ENCODE results near the gene IQSEC1. TPM values are rescaled to one million over a fixed set of nuclear protein-coding genes. Genes with fewer than 3 reads are reported as not detected.

Gene IQSEC1
- total and polyA plus RNA-seq, 9 of the 15 experiments (the other 6 are each of a cell fraction or from before 2014, with no cell fraction given) = 0.56 to 39.0 (median 6.8) TPM

DNA sequence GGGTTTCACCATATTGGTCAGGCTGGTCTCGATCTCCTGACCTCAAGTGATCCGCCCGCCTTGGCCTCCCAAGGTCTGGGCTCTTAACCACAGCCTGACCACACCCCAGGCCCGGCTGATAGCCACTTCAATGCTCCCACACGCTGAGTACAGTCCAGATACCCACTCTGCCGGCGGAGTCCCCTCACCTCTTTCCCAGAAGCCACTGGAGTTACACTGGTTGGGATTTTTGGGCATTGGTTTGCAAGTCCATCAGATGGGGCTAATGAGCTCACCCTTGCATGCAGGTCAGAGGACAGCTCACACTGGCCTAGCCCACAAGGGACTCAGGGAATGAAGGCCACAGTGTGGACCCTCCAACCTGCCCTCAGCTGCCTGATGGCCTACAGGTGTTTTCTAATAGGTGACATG lies 60.1 kb downstream of the IQSEC1 start (continued):
- TF ChIP-seq ZNF445 (CRISPR knock-in tag; IDR thresholded peaks at IDR 0.05; ENCODE audit: low read depth) (no peak), RCOR1 (IDR thresholded peaks at IDR 0.05; ENCODE audit: borderline replicate concordance in 1 of 2, low read depth in 2 of 2, low read length in 2 of 2) (peak in 1 of 2 experiments; percentile 65; a peak in 1 of 4 replicates), ATF1 (CRISPR knock-in tag; IDR thresholded peaks at IDR 0.05) (no peak), ATF1 (tag; IDR thresholded peaks at IDR 0.05) (0 out of 2 replicates have a peak, but pooled peaks have one; percentile 10), ZC3H11A (IDR thresholded peaks at IDR 0.05; ENCODE audit: low read depth, low read length) (no peak), ESRRA (IDR thresholded peaks at IDR 0.05; ENCODE audit: borderline replicate concordance, low read depth) (peak; percentile 56; the same call in 1 of the 2 replicates), NELFE (IDR thresholded peaks at IDR 0.05; ENCODE audit: insufficient read depth, insufficient read length) (no peak), DPF2 (IDR thresholded peaks at IDR 0.05) (peak; percentile 57), NUFIP1 (IDR thresholded peaks at IDR 0.05; ENCODE audit: partially characterized antibody) (no peak), SREBF2 (CRISPR knock-in tag; IDR thresholded peaks at IDR 0.05) (no peak), NFIX (CRISPR knock-in tag; IDR thresholded peaks at IDR 0.05; ENCODE audit: low read depth) (no peak), ZBTB1 (CRISPR knock-in tag; IDR thresholded peaks at IDR 0.05; ENCODE audit: borderline replicate concordance, low read depth) (peak; percentile 84; the same call in 1 of the 2 replicates), MBD2 (IDR thresholded peaks at IDR 0.05; ENCODE audit: borderline replicate concordance, low read depth) (no peak), ZNF174 (CRISPR knock-in tag; IDR thresholded peaks at IDR 0.05) (no peak)
- TF ChIP-seq, protein P1, sequence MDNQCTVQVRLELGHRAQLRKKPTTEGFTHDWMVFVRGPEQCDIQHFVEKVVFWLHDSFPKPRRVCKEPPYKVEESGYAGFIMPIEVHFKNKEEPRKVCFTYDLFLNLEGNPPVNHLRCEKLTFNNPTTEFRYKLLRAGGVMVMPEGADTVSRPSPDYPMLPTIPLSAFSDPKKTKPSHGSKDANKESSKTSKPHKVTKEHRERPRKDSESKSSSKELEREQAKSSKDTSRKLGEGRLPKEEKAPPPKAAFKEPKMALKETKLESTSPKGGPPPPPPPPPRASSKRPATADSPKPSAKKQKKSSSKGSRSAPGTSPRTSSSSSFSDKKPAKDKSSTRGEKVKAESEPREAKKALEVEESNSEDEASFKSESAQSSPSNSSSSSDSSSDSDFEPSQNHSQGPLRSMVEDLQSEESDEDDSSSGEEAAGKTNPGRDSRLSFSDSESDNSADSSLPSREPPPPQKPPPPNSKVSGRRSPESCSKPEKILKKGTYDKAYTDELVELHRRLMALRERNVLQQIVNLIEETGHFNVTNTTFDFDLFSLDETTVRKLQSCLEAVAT (IDR thresholded peaks at IDR 0.05) = peak in 1 of 2 experiments; percentile 80; a peak in 2 of 4 replicates
- TF ChIP-seq, protein P2, sequence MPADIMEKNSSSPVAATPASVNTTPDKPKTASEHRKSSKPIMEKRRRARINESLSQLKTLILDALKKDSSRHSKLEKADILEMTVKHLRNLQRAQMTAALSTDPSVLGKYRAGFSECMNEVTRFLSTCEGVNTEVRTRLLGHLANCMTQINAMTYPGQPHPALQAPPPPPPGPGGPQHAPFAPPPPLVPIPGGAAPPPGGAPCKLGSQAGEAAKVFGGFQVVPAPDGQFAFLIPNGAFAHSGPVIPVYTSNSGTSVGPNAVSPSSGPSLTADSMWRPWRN (IDR thresholded peaks at IDR 0.05; ENCODE audit: low read depth) = no peak
- TF ChIP-seq, protein P3, sequence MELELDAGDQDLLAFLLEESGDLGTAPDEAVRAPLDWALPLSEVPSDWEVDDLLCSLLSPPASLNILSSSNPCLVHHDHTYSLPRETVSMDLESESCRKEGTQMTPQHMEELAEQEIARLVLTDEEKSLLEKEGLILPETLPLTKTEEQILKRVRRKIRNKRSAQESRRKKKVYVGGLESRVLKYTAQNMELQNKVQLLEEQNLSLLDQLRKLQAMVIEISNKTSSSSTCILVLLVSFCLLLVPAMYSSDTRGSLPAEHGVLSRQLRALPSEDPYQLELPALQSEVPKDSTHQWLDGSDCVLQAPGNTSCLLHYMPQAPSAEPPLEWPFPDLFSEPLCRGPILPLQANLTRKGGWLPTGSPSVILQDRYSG (tag; conservative IDR thresholded peaks at IDR 0.05; ENCODE audit: low read depth) = no peak
- TF ChIP-seq, protein P4, sequence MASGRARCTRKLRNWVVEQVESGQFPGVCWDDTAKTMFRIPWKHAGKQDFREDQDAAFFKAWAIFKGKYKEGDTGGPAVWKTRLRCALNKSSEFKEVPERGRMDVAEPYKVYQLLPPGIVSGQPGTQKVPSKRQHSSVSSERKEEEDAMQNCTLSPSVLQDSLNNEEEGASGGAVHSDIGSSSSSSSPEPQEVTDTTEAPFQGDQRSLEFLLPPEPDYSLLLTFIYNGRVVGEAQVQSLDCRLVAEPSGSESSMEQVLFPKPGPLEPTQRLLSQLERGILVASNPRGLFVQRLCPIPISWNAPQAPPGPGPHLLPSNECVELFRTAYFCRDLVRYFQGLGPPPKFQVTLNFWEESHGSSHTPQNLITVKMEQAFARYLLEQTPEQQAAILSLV (tag; IDR thresholded peaks at IDR 0.05) = no peak
- TF ChIP-seq, protein P5, sequence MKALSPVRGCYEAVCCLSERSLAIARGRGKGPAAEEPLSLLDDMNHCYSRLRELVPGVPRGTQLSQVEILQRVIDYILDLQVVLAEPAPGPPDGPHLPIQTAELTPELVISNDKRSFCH (CRISPR knock-in tag; IDR thresholded peaks at IDR 0.05) = no peak
- TF ChIP-seq, protein P5 (tag; IDR thresholded peaks at IDR 0.05) = 0 out of 2 replicates have a peak, but pooled peaks have one; percentile 44
- TF ChIP-seq, protein P6, sequence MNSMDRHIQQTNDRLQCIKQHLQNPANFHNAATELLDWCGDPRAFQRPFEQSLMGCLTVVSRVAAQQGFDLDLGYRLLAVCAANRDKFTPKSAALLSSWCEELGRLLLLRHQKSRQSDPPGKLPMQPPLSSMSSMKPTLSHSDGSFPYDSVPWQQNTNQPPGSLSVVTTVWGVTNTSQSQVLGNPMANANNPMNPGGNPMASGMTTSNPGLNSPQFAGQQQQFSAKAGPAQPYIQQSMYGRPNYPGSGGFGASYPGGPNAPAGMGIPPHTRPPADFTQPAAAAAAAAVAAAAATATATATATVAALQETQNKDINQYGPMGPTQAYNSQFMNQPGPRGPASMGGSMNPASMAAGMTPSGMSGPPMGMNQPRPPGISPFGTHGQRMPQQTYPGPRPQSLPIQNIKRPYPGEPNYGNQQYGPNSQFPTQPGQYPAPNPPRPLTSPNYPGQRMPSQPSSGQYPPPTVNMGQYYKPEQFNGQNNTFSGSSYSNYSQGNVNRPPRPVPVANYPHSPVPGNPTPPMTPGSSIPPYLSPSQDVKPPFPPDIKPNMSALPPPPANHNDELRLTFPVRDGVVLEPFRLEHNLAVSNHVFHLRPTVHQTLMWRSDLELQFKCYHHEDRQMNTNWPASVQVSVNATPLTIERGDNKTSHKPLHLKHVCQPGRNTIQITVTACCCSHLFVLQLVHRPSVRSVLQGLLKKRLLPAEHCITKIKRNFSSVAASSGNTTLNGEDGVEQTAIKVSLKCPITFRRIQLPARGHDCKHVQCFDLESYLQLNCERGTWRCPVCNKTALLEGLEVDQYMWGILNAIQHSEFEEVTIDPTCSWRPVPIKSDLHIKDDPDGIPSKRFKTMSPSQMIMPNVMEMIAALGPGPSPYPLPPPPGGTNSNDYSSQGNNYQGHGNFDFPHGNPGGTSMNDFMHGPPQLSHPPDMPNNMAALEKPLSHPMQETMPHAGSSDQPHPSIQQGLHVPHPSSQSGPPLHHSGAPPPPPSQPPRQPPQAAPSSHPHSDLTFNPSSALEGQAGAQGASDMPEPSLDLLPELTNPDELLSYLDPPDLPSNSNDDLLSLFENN (IDR thresholded peaks at IDR 0.05; ENCODE audit: low read depth in 2 of 2, low read length in 2 of 2) = no peak
